H54 (cell line): ENCODE data around the gene ALKBH3.

Experiments used
- DNase-seq: peaks from one replicate; pipeline ENCODE4 v3.0.0; 2011; ENCODE audit warnings: low spot score, mixed read lengths; ENCODE audit not compliant: insufficient read length
- FAIRE-seq: peaks from 3 replicates; lab custom pipeline; 2011; peaks lifted over from hg19 to GRCh38; lab: Jason Lieb, UNC
- POLR2A ChIP-seq: IDR thresholded peaks from 2 replicates; pipeline ENCODE4 v1.6.1; 2011; ENCODE audit warnings: low read depth, mild to moderate bottlenecking, low read length

ALKBH3 gene

GRCh38 chr11:43880640-43881159, at the start of gene ALKBH3:
Gene ALKBH3, plus strand, starts transcription at chr11:43880831. Its CDS starts 1,822 bp downstream, at chr11:43882653.
- peak; percentile 46 for TF ChIP-seq POLR2A
- DNase-seq: peak; percentile 90
- peak; percentile 66 for FAIRE-seq

- TF ChIP-seq POLR2A: no peak
- DNase-seq: peak; percentile 57
- peak; percentile 100 for FAIRE-seq
These were observed 49.6 kb upstream of the ALKBH3 start for GRCh38 chr11:43830928-43831440.

- DNase-seq (no peak), FAIRE-seq (peak; percentile 90)
- no peak for TF ChIP-seq POLR2A
These were observed 48.1 kb upstream of the ALKBH3 start for GRCh38 chr11:43832536-43832935.

GRCh38 chr11:43833657-43834073, 47.0 kb upstream of the ALKBH3 start:
- FAIRE-seq (peak; percentile 52), DNase-seq (no peak)
- TF ChIP-seq POLR2A: no peak

- DNase-seq (no peak), FAIRE-seq (no peak)
- no peak for TF ChIP-seq POLR2A
These were observed 46.3 kb upstream of the ALKBH3 start for GRCh38 chr11:43834286-43834685.

GRCh38 chr11:43835104-43835503, 45.5 kb upstream of the ALKBH3 start:
- DNase-seq (no peak), FAIRE-seq (no peak)
- no peak for TF ChIP-seq POLR2A

GRCh38 chr11:43837879-43838278, 42.8 kb upstream of the ALKBH3 start:
- DNase-seq (no peak), FAIRE-seq (no peak)
- no peak for TF ChIP-seq POLR2A

- no peak for TF ChIP-seq POLR2A
- no peak for FAIRE-seq
- DNase-seq: no peak
These were observed 38.6 kb upstream of the ALKBH3 start for GRCh38 chr11:43842021-43842420.

- TF ChIP-seq POLR2A: no peak
- no peak for FAIRE-seq
- DNase-seq: no peak
These were observed 34.8 kb upstream of the ALKBH3 start for GRCh38 chr11:43845816-43846215.

GRCh38 chr11:43852057-43852636, 28.5 kb upstream of the ALKBH3 start:
- FAIRE-seq (peak; percentile 99), DNase-seq (peak; percentile 45)
- no peak for TF ChIP-seq POLR2A

- FAIRE-seq: no peak
- no peak for DNase-seq
- no peak for TF ChIP-seq POLR2A
These were observed 26.9 kb upstream of the ALKBH3 start for GRCh38 chr11:43853781-43854180.

- FAIRE-seq (no peak), DNase-seq (no peak)
- TF ChIP-seq POLR2A: no peak
These were observed 23.6 kb upstream of the ALKBH3 start for GRCh38 chr11:43856993-43857392.

GRCh38 chr11:43861141-43861540, 19.5 kb upstream of the ALKBH3 start:
- FAIRE-seq: no peak
- no peak for DNase-seq
- TF ChIP-seq POLR2A: no peak

GRCh38 chr11:43866520-43866919, 14.1 kb upstream of the ALKBH3 start:
- TF ChIP-seq POLR2A: no peak
- no peak for FAIRE-seq
- no peak for DNase-seq

GRCh38 chr11:43866969-43867368, 13.7 kb upstream of the ALKBH3 start:
- no peak for DNase-seq
- no peak for FAIRE-seq
- TF ChIP-seq POLR2A: no peak
